AG10803 (cell line): ENCODE measurements around the gene TUBB2A.

ENCODE experiments used
- DNase-seq: peaks from one replicate; pipeline ENCODE4 v3.0.0; 2010; ENCODE audit warnings: low read depth
- H3K4me3 ChIP-seq: 2 replicates; pipeline ENCODE4 v1.5.1; 2011; ENCODE audit warnings: mild to moderate bottlenecking, low read length, control low read depth
- CTCF ChIP-seq: conservative IDR thresholded peaks from 2 replicates; pipeline ENCODE4 v1.5.1; 2011; ENCODE audit warnings: mild to moderate bottlenecking, low read length, control low read depth, inconsistent platforms

TUBB2A gene

GRCh38 chr6:3152689-3153088, 4.7 kb downstream of the TUBB2A start:
- no peak for TF ChIP-seq CTCF
- no peak for DNase-seq

GRCh38 chr6:3151691-3152090, 5.7 kb downstream of the TUBB2A start:
- DNase-seq = no peak
- H3K4me3 ChIP-seq = no peak overlapping the region
- no peak for TF ChIP-seq CTCF

More at GRCh38 chr6:3152689-3153088, 4.7 kb downstream of the TUBB2A start:
- no peak overlapping the region for H3K4me3 ChIP-seq

GRCh38 chr6:3147914-3148757, 9.2 kb downstream of the TUBB2A start:
- no peak for TF ChIP-seq CTCF
- no peak overlapping the region for H3K4me3 ChIP-seq
- DNase-seq = no peak

GRCh38 chr6:3144571-3144970, 12.8 kb downstream of the TUBB2A start:
- no peak for TF ChIP-seq CTCF
- no peak for DNase-seq
- H3K4me3 ChIP-seq = no peak overlapping the region

GRCh38 chr6:3143158-3143557, 14.2 kb downstream of the TUBB2A start:
- DNase-seq = no peak
- TF ChIP-seq CTCF = no peak
- H3K4me3 ChIP-seq = no peak overlapping the region

- TF ChIP-seq CTCF = no peak
These were observed 14.8 kb downstream of the TUBB2A start for GRCh38 chr6:3142536-3142935.

GRCh38 chr6:3140201-3140600, 17.1 kb downstream of the TUBB2A start:
- TF ChIP-seq CTCF = no peak
- no peak overlapping the region for H3K4me3 ChIP-seq
- no peak for DNase-seq

More at GRCh38 chr6:3142536-3142935, 14.8 kb downstream of the TUBB2A start:
- no peak for DNase-seq
- no peak overlapping the region for H3K4me3 ChIP-seq
